Measurements from ENCODE around the gene GPR152.

DNA sequence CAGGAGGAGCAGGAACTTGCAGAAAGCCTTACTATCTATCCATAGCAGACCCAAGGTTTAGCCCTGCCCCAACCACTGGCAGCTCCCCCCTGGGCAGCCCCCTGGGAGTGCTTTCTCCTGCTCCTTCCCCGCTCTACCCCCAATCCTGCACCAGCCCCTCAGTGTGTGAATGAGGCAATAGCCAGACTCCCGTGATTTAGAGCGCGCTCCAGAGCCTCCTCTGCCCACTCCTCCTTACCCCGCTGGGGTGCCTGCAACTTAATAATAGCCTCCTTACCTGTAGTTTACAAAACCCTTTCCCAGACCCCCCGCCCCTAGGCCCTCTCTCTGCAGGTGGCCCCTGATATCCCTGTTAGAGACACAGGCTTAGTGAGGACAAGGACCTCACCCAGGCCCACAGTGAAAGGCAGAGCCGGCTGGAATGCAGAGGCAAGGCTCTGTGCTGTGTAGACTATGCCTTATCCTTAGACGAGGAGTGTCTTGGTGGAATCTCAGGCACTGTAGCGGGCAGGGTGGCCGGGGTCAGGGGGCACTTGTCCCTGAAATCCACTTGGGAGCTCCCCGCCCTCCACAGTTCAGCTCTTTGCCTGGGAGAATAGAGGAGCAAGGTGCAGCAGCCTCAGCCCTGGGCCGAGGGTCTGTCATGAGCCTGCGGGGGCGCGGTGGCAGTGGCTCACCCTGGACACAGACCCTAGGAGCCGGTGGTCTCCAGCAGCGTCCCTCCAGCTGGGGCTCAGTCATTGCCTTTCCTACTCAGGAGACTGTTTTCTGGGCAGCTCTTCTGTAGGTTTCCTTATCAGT is 41.3 kb downstream of the GPR152 start:
- TF ChIP-seq, protein P1, sequence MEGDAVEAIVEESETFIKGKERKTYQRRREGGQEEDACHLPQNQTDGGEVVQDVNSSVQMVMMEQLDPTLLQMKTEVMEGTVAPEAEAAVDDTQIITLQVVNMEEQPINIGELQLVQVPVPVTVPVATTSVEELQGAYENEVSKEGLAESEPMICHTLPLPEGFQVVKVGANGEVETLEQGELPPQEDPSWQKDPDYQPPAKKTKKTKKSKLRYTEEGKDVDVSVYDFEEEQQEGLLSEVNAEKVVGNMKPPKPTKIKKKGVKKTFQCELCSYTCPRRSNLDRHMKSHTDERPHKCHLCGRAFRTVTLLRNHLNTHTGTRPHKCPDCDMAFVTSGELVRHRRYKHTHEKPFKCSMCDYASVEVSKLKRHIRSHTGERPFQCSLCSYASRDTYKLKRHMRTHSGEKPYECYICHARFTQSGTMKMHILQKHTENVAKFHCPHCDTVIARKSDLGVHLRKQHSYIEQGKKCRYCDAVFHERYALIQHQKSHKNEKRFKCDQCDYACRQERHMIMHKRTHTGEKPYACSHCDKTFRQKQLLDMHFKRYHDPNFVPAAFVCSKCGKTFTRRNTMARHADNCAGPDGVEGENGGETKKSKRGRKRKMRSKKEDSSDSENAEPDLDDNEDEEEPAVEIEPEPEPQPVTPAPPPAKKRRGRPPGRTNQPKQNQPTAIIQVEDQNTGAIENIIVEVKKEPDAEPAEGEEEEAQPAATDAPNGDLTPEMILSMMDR (IDR thresholded peaks at IDR 0.05 in 2 of 3, conservative IDR thresholded peaks at IDR 0.05 in 1 of 3; ENCODE audit: borderline replicate concordance in 1 of 3, insufficient read depth in 1 of 3, low read depth in 2 of 3, low read length in 2 of 3), result no peak
- TF ChIP-seq, protein P2, sequence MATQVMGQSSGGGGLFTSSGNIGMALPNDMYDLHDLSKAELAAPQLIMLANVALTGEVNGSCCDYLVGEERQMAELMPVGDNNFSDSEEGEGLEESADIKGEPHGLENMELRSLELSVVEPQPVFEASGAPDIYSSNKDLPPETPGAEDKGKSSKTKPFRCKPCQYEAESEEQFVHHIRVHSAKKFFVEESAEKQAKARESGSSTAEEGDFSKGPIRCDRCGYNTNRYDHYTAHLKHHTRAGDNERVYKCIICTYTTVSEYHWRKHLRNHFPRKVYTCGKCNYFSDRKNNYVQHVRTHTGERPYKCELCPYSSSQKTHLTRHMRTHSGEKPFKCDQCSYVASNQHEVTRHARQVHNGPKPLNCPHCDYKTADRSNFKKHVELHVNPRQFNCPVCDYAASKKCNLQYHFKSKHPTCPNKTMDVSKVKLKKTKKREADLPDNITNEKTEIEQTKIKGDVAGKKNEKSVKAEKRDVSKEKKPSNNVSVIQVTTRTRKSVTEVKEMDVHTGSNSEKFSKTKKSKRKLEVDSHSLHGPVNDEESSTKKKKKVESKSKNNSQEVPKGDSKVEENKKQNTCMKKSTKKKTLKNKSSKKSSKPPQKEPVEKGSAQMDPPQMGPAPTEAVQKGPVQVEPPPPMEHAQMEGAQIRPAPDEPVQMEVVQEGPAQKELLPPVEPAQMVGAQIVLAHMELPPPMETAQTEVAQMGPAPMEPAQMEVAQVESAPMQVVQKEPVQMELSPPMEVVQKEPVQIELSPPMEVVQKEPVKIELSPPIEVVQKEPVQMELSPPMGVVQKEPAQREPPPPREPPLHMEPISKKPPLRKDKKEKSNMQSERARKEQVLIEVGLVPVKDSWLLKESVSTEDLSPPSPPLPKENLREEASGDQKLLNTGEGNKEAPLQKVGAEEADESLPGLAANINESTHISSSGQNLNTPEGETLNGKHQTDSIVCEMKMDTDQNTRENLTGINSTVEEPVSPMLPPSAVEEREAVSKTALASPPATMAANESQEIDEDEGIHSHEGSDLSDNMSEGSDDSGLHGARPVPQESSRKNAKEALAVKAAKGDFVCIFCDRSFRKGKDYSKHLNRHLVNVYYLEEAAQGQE (IDR thresholded peaks at IDR 0.05; ENCODE audit: low read depth), result no peak

Measured in HCT116 (cell line).